ENCODE results near the gene AQP2. TPM values are rescaled to one million over a fixed set of nuclear protein-coding genes. Genes with fewer than 3 reads are reported as not detected.

The AQP2 gene
- not detected in 2 replicates for total RNA-seq (2014; rRNA removed; shearing (Covaris generic))

GRCh38 chr12:49950273-49951251 lies at the start of gene AQP2:
Gene AQP2 (plus strand): TSS chr12:49950737. CDS start chr12:49950831, 94 bp downstream.
- DNase-seq (ENCODE audit: low spot score) = no peak

- no peak for DNase-seq (ENCODE audit: low spot score)
Observed at GRCh38 chr12:49901026-49901425, 49.5 kb upstream of the AQP2 start.

GRCh38 chr12:49901986-49902385 lies 48.6 kb upstream of the AQP2 start:
- no peak for DNase-seq (ENCODE audit: low spot score)

- no peak for DNase-seq (ENCODE audit: low spot score)
Observed at GRCh38 chr12:49902399-49903350, 47.9 kb upstream of the AQP2 start.

- no peak for DNase-seq (ENCODE audit: low spot score)
Observed at GRCh38 chr12:49903351-49903699, 47.2 kb upstream of the AQP2 start.

GRCh38 chr12:49903700-49904423 lies 46.7 kb upstream of the AQP2 start, which contains the start of gene FAIM2:
Gene FAIM2 (minus strand): TSS chr12:49903900. CDS start chr12:49903792, 108 bp downstream.
- DNase-seq (ENCODE audit: low spot score) = no peak

- DNase-seq (ENCODE audit: low spot score) = no peak
Observed at GRCh38 chr12:49904601-49905000, 45.9 kb upstream of the AQP2 start.

- DNase-seq (ENCODE audit: low spot score) = no peak
Observed at GRCh38 chr12:49905718-49906314, 44.7 kb upstream of the AQP2 start.

GRCh38 chr12:49907352-49907751 lies 43.2 kb upstream of the AQP2 start:
- no peak for DNase-seq (ENCODE audit: low spot score)

GRCh38 chr12:49909356-49909755 lies 41.2 kb upstream of the AQP2 start:
- no peak for DNase-seq (ENCODE audit: low spot score)

- DNase-seq (ENCODE audit: low spot score) = no peak
Observed at GRCh38 chr12:49909826-49910225, 40.7 kb upstream of the AQP2 start.

- no peak for DNase-seq (ENCODE audit: low spot score)
Observed at GRCh38 chr12:49910331-49911212, 40.0 kb upstream of the AQP2 start.

GRCh38 chr12:49911213-49911605 lies 39.3 kb upstream of the AQP2 start:
- DNase-seq (ENCODE audit: low spot score) = no peak

GRCh38 chr12:49912345-49913255 lies 37.9 kb upstream of the AQP2 start:
- DNase-seq (ENCODE audit: low spot score) = no peak

- DNase-seq (ENCODE audit: low spot score) = no peak
Observed at GRCh38 chr12:49916129-49916919, 34.2 kb upstream of the AQP2 start.

- DNase-seq (ENCODE audit: low spot score) = no peak
Observed at GRCh38 chr12:49917166-49917787, 33.3 kb upstream of the AQP2 start.

GRCh38 chr12:49917788-49918173 lies 32.8 kb upstream of the AQP2 start:
- DNase-seq (ENCODE audit: low spot score) = no peak
